ENCODE results near the gene VEZT. TPM values are rescaled to one million over a fixed set of nuclear protein-coding genes. Genes with fewer than 3 reads are reported as not detected.

VEZT gene
- total RNA-seq, 4 donors from 2014 or later = 27.7 to 82.0 (median 45.3) TPM

- no peak overlapping the region for H3K4me3 ChIP-seq
- no peaks in the 10 kb centered on the region for H3K9me3 ChIP-seq
- WGBS, 2 donors = 50 to 55% methylated on average over 3 of the region's 3 CpGs
- DNase-seq = no peak
- no peaks in the 10 kb centered on the region for H3K27me3 ChIP-seq
- H3K36me3 ChIP-seq = peaks cover 0 to 84% (median 7%) of the 10 kb centered on the region in 3 donors
- intact Hi-C loops (cut with DNase I) = no loop called here
- TF ChIP-seq POLR2A (IDR thresholded peaks at IDR 0.05) = no peak
- no peak for TF ChIP-seq CTCF (IDR thresholded peaks at IDR 0.05)
- peak overlapping the region in 1 of 4 donors; percentile 29 for H3K27ac ChIP-seq
- H3K4me1 ChIP-seq = peaks cover 0 to 31% (median 0%) of the 10 kb centered on the region in 3 donors
Measured at GRCh38 chr12:95262808-95263207, 45.2 kb downstream of the VEZT start.

GRCh38 chr12:95265765-95266164 is 48.2 kb downstream of the VEZT start:
- Histone ChIP-seq H3K36me3 (peaks cover 2 to 99% (median 7%) of the 10 kb centered on the region in 3 donors), H3K9me3 (no peaks in the 10 kb centered on the region)
- WGBS, 2 donors = 85 to 93% methylated on average over 2 of the region's 2 CpGs

GRCh38 chr12:95266254-95266653 is 48.6 kb downstream of the VEZT start:
- Histone ChIP-seq H3K27ac (no peak overlapping the region), H3K9me3 (no peaks in the 10 kb centered on the region), H3K36me3 (peaks cover 2 to 99% (median 7%) of the 10 kb centered on the region in 3 donors), H3K27me3 (no peaks in the 10 kb centered on the region), H3K4me3 (no peak overlapping the region), H3K4me1 (peaks cover 0 to 8% (median 0%) of the 10 kb centered on the region in 3 donors)
- 93 to 94% methylated on average over 6 of the region's 6 CpGs for WGBS, 2 donors
- DNase-seq = no peak
- TF ChIP-seq CTCF (IDR thresholded peaks at IDR 0.05) (no peak), POLR2A (IDR thresholded peaks at IDR 0.05) (no peak)
- intact Hi-C loops (cut with DNase I) = no loop called here

More at GRCh38 chr12:95265765-95266164, 48.2 kb downstream of the VEZT start:
- H3K27ac ChIP-seq = no peak overlapping the region
- no peaks in the 10 kb centered on the region for H3K27me3 ChIP-seq
- H3K4me3 ChIP-seq = no peak overlapping the region
- intact Hi-C loops (cut with DNase I) = no loop called here
- TF ChIP-seq CTCF (IDR thresholded peaks at IDR 0.05) = no peak
- TF ChIP-seq POLR2A (IDR thresholded peaks at IDR 0.05) = no peak
- H3K4me1 ChIP-seq = peaks cover 0 to 8% (median 0%) of the 10 kb centered on the region in 3 donors
- no peak for DNase-seq

- no peak for TF ChIP-seq POLR2A (IDR thresholded peaks at IDR 0.05)
- no peak for TF ChIP-seq CTCF (IDR thresholded peaks at IDR 0.05)
- no peak for DNase-seq
- H3K9me3 ChIP-seq = no peaks in the 10 kb centered on the region
- WGBS, 2 donors = 79 to 89% methylated on average over 3 of the region's 3 CpGs
- H3K36me3 ChIP-seq = peaks cover 0 to 97% (median 5%) of the 10 kb centered on the region in 3 donors
- no peaks in the 10 kb centered on the region for H3K4me1 ChIP-seq
- intact Hi-C loops (cut with DNase I) = no loop called here
- no peak overlapping the region for H3K4me3 ChIP-seq
- H3K27ac ChIP-seq = no peak overlapping the region
- no peaks in the 10 kb centered on the region for H3K27me3 ChIP-seq
Measured at GRCh38 chr12:95269892-95270291, 52.3 kb downstream of the VEZT start.

GRCh38 chr12:95271465-95271864 is 53.9 kb downstream of the VEZT start:
- Histone ChIP-seq H3K27ac (no peak overlapping the region), H3K27me3 (no peaks in the 10 kb centered on the region), H3K36me3 (peaks cover 0 to 97% (median 7%) of the 10 kb centered on the region in 3 donors), H3K4me3 (no peak overlapping the region), H3K4me1 (no peaks in the 10 kb centered on the region), H3K9me3 (no peaks in the 10 kb centered on the region)
- TF ChIP-seq POLR2A (IDR thresholded peaks at IDR 0.05) (no peak), CTCF (IDR thresholded peaks at IDR 0.05) (no peak)
- 78 to 84% methylated on average over 2 of the region's 2 CpGs for WGBS, 2 donors
- intact Hi-C loops (cut with DNase I) = no loop called here
- no peak for DNase-seq
